ENCODE measurements around the gene MCC. TPM values are rescaled to one million over a fixed set of nuclear protein-coding genes. Genes with fewer than 3 reads are reported as not detected.

The MCC gene
- total and polyA plus RNA-seq, 2 donors (not counting 1 experiment from before 2014, with no cell fraction given), result 3.2 to 41.3 TPM

DNA sequence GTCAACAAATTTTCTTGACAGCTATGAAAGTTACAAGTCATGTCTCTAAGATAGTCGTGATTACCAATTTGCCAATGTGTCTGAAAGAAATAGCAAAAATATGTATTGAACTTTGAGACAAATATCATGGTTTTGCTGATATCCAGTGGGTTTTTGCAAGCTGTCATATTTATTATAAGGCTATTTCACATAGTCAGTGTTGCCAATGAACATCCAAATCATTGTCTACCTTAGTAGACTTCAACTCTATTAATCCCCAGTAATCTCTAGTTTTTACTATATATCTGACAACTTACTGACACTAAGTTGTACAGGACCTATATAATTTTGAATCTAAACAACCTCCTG is 256.6 kb downstream of the MCC start:
- no peaks in the 10 kb centered on the region for H3K27me3 ChIP-seq (ENCODE audit: control insufficient read depth, insufficient read depth, low read length)
- TF ChIP-seq EZH2 (IDR thresholded peaks at IDR 0.05; ENCODE audit: low read length, missing control alignments), result no peak
- TF ChIP-seq, protein P1, sequence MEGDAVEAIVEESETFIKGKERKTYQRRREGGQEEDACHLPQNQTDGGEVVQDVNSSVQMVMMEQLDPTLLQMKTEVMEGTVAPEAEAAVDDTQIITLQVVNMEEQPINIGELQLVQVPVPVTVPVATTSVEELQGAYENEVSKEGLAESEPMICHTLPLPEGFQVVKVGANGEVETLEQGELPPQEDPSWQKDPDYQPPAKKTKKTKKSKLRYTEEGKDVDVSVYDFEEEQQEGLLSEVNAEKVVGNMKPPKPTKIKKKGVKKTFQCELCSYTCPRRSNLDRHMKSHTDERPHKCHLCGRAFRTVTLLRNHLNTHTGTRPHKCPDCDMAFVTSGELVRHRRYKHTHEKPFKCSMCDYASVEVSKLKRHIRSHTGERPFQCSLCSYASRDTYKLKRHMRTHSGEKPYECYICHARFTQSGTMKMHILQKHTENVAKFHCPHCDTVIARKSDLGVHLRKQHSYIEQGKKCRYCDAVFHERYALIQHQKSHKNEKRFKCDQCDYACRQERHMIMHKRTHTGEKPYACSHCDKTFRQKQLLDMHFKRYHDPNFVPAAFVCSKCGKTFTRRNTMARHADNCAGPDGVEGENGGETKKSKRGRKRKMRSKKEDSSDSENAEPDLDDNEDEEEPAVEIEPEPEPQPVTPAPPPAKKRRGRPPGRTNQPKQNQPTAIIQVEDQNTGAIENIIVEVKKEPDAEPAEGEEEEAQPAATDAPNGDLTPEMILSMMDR (conservative IDR thresholded peaks at IDR 0.05 in 1 of 2, IDR thresholded peaks at IDR 0.05 in 1 of 2; ENCODE audit: low read depth in 1 of 2, low read length in 2 of 2), result no peak
- H3K9ac ChIP-seq (ENCODE audit: insufficient read depth, low read length), result no peak overlapping the region
- H2AFZ ChIP-seq (ENCODE audit: low read length), result no peak overlapping the region
- no peak overlapping the region for H3K27ac ChIP-seq (ENCODE audit: insufficient read depth, low read length)
- no peaks in the 10 kb centered on the region for H3K36me3 ChIP-seq (ENCODE audit: control insufficient read depth, insufficient read depth, low read length)
- no peak overlapping the region for H3K4me3 ChIP-seq (replicated peaks in 1 of 4; ENCODE audit: control extremely low read depth in 1 of 4, insufficient read depth in 1 of 4, low read depth in 3 of 4, low read length in 4 of 4)
- no peaks in the 10 kb centered on the region for H4K20me1 ChIP-seq (ENCODE audit: control insufficient read depth, extremely low read depth, insufficient read depth, low read length)
- H3K4me2 ChIP-seq (ENCODE audit: extremely low read depth, insufficient read depth, low read length), result no peak overlapping the region
- H3K79me2 ChIP-seq (ENCODE audit: control insufficient read depth, insufficient read depth, low read length), result no peaks in the 10 kb centered on the region
- no peak for DNase-seq (ENCODE audit: low read depth in 2 of 2)
- no peaks in the 10 kb centered on the region for H3K9me3 ChIP-seq (ENCODE audit: control insufficient read depth, insufficient read depth, low read depth, low read length)
- H3K4me1 ChIP-seq (ENCODE audit: control insufficient read depth, extremely low read depth, insufficient read depth, low read length), result no peaks in the 10 kb centered on the region

GRCh38 chr5:113230711-113231652 is 257.3 kb downstream of the MCC start:
- Histone ChIP-seq H3K4me3 (replicated peaks in 1 of 4; ENCODE audit: control extremely low read depth in 1 of 4, insufficient read depth in 1 of 4, low read depth in 3 of 4, low read length in 4 of 4) (no peak overlapping the region), H3K4me1 (ENCODE audit: control insufficient read depth, extremely low read depth, insufficient read depth, low read length) (no peaks in the 10 kb centered on the region), H3K36me3 (ENCODE audit: control insufficient read depth, insufficient read depth, low read length) (no peaks in the 10 kb centered on the region), H2AFZ (ENCODE audit: low read length) (no peak overlapping the region), H4K20me1 (ENCODE audit: control insufficient read depth, extremely low read depth, insufficient read depth, low read length) (no peaks in the 10 kb centered on the region), H3K9me3 (ENCODE audit: control insufficient read depth, insufficient read depth, low read depth, low read length) (no peaks in the 10 kb centered on the region), H3K9ac (ENCODE audit: insufficient read depth, low read length) (no peak overlapping the region), H3K4me2 (ENCODE audit: extremely low read depth, insufficient read depth, low read length) (no peak overlapping the region), H3K27ac (ENCODE audit: insufficient read depth, low read length) (no peak overlapping the region), H3K27me3 (ENCODE audit: control insufficient read depth, insufficient read depth, low read length) (no peaks in the 10 kb centered on the region), H3K79me2 (ENCODE audit: control insufficient read depth, insufficient read depth, low read length) (no peaks in the 10 kb centered on the region)
- TF ChIP-seq, protein P1 (conservative IDR thresholded peaks at IDR 0.05 in 1 of 2, IDR thresholded peaks at IDR 0.05 in 1 of 2; ENCODE audit: low read depth in 1 of 2, low read length in 2 of 2), result no peak
- TF ChIP-seq EZH2 (IDR thresholded peaks at IDR 0.05; ENCODE audit: low read length, missing control alignments), result no peak
- DNase-seq (ENCODE audit: low read depth in 2 of 2), result peak in 1 of 2 donors; percentile 86

DNA sequence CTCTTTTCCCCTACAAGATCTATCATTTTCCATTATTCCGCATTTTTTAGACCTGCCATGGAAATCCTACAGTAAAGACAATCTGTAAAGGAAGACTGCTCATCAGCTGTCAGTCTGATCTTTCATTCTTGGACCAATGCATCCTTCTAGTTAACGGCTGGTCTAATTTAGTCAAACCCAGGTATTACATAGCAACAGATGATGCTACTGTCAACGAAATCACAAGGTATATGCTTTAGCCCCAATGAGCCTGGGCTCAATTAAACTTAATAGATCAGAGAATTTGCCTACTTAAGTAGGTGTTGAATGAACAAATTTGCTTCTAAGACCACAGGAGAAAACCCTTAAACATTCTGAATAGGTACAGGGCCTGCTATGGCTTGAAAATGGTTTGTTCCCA is 260.5 kb downstream of the MCC start:
- Histone ChIP-seq H4K20me1 (ENCODE audit: control insufficient read depth, extremely low read depth, insufficient read depth, low read length) (no peaks in the 10 kb centered on the region), H3K9me3 (ENCODE audit: control insufficient read depth, insufficient read depth, low read depth, low read length) (no peaks in the 10 kb centered on the region), H3K4me3 (replicated peaks in 1 of 4; ENCODE audit: control extremely low read depth in 1 of 4, insufficient read depth in 1 of 4, low read depth in 3 of 4, low read length in 4 of 4) (no peak overlapping the region), H3K36me3 (ENCODE audit: control insufficient read depth, insufficient read depth, low read length) (no peaks in the 10 kb centered on the region), H3K4me2 (ENCODE audit: extremely low read depth, insufficient read depth, low read length) (no peak overlapping the region), H3K27ac (ENCODE audit: insufficient read depth, low read length) (no peak overlapping the region), H3K27me3 (ENCODE audit: control insufficient read depth, insufficient read depth, low read length) (no peaks in the 10 kb centered on the region), H3K9ac (ENCODE audit: insufficient read depth, low read length) (no peak overlapping the region), H3K79me2 (ENCODE audit: control insufficient read depth, insufficient read depth, low read length) (no peaks in the 10 kb centered on the region), H3K4me1 (ENCODE audit: control insufficient read depth, extremely low read depth, insufficient read depth, low read length) (no peaks in the 10 kb centered on the region), H2AFZ (ENCODE audit: low read length) (no peak overlapping the region)
- DNase-seq (ENCODE audit: low read depth in 2 of 2), result no peak
- TF ChIP-seq, protein P1 (conservative IDR thresholded peaks at IDR 0.05 in 1 of 2, IDR thresholded peaks at IDR 0.05 in 1 of 2; ENCODE audit: low read depth in 1 of 2, low read length in 2 of 2), result no peak
- no peak for TF ChIP-seq EZH2 (IDR thresholded peaks at IDR 0.05; ENCODE audit: low read length, missing control alignments)
